Measurements from ENCODE around the gene POLD3.

Gene POLD3

GRCh38 chr11:74559110-74559933, 33.1 kb upstream of the POLD3 start:
- DNase-seq (ENCODE audit: low read depth) = no peak
- no peak for TF ChIP-seq CTCF (IDR thresholded peaks at IDR 0.05; ENCODE audit: low read depth, low read length, missing control alignments)
- in situ Hi-C loops (cut with HindIII; ENCODE audit: low sequenced_read_pairs) = loop anchor here (5.0 kb wide), 1 partner anchor 47 kb away; no protein-coding TSS in a partner anchor
- no peak overlapping the region for H3K4me3 ChIP-seq (ENCODE audit: low read depth, low read length)

DNA sequence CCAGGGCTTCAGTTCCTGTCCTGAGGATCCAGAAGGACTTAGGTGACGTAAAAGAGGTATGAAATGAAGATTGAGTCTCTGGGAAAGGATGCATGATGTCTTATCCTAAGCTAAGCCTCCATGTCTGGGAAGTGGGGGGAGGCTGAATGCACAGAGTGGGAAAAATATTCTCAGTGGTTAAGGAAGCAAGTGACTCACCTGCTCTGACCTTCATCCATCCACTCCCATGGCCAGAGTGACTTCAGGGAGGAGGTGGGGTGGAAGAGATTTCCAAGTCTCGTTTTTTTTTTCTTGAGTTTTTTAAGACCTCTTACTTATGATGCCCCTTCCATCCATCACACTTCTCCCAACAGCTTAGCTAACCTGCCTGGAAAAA, 32.5 kb upstream of the POLD3 start:
- no peak for DNase-seq (ENCODE audit: low read depth)
- no peak overlapping the region for H3K4me3 ChIP-seq (ENCODE audit: low read depth, low read length)
- in situ Hi-C loops (cut with HindIII; ENCODE audit: low sequenced_read_pairs) = loop anchor here (5.0 to 10.0 kb wide), 2 partner anchors 48 to 305 kb away; no protein-coding TSS in a partner anchor
- TF ChIP-seq CTCF (IDR thresholded peaks at IDR 0.05; ENCODE audit: low read depth, low read length, missing control alignments) = no peak

GRCh38 chr11:74566146-74566960, 26.0 kb upstream of the POLD3 start:
- H3K4me3 ChIP-seq (ENCODE audit: low read depth, low read length) = no peak overlapping the region
- in situ Hi-C loops (cut with HindIII; ENCODE audit: low sequenced_read_pairs) = loop anchor here (10.0 kb wide), 1 partner anchor 312 kb away; no protein-coding TSS in a partner anchor
- no peak for TF ChIP-seq CTCF (IDR thresholded peaks at IDR 0.05; ENCODE audit: low read depth, low read length, missing control alignments)
- DNase-seq (ENCODE audit: low read depth) = no peak

GRCh38 chr11:74568028-74568427, 24.4 kb upstream of the POLD3 start:
- TF ChIP-seq CTCF (IDR thresholded peaks at IDR 0.05; ENCODE audit: low read depth, low read length, missing control alignments) = no peak
- in situ Hi-C loops (cut with HindIII; ENCODE audit: low sequenced_read_pairs) = loop anchor here (10.0 kb wide), 1 partner anchor 313 kb away; no protein-coding TSS in a partner anchor
- no peak for DNase-seq (ENCODE audit: low read depth)
- H3K4me3 ChIP-seq (ENCODE audit: low read depth, low read length) = no peak overlapping the region

DNA sequence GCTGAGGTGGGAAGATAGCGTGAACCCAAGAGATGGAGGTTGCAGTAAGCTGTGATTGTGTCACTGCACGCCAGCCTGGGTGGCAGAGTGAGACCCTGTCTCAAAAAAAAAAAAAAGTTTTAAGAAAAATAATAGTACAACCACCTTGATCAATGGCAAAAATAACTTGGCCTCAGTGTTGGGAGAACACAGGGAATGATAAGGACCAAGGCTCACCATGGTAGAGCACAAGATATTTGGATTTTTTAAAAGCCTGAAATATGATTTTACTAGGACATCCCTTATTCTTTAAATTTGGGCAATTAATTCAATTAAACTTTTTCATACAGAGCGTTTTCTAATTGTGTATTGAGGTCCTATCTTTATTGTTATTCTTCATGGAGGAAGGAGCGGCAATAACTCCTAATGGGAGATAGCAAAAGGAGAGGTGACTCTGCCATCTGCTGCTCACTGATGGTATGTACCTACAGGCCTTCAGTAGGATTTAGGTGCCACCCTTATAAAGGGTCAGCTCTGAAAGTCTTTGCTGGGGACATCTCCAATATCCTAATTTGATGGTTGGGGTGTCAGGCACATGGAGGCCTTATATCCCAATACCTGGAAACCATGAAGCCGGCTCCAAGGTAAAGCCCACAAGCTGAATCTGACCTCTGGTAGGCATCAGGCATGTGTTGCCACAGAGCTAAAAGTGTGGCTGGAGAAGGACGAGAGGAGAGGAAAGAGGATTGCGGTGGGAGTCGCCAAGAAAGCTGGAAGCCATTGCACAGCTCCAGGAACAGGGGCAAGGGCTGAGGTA, 21.9 kb upstream of the POLD3 start:
- TF ChIP-seq CTCF (IDR thresholded peaks at IDR 0.05; ENCODE audit: low read depth, low read length, missing control alignments) = peak; percentile 71
- peak; percentile 29 for DNase-seq (ENCODE audit: low read depth)
- in situ Hi-C loops (cut with HindIII; ENCODE audit: low sequenced_read_pairs) = loop anchor here (10.0 kb wide), 1 partner anchor 96 kb away; no protein-coding TSS in a partner anchor
- no peak overlapping the region for H3K4me3 ChIP-seq (ENCODE audit: low read depth, low read length)

DNA sequence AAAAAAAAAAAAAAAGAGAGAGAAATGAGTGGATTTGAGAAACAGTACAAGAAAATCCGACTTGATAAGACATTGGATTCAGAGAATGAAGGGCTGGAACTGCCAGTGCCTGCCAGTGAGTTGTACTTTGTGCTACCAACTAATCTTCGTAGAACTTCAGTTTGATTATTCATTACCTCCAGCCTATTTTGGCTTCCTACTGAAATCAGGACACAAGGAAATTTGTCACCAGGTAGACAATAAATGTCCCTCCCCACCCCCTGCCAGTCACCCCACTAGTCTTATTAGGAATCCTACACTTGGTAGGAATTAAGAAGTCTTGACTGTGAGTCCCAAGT, 21.4 kb upstream of the POLD3 start:
- TF ChIP-seq CTCF (IDR thresholded peaks at IDR 0.05; ENCODE audit: low read depth, low read length, missing control alignments) = no peak
- H3K4me3 ChIP-seq (ENCODE audit: low read depth, low read length) = no peak overlapping the region
- DNase-seq (ENCODE audit: low read depth) = no peak
- in situ Hi-C loops (cut with HindIII; ENCODE audit: low sequenced_read_pairs) = loop anchor here (10.0 kb wide), 1 partner anchor 96 kb away; no protein-coding TSS in a partner anchor

Measured in astrocyte of the cerebellum (primary cell).